ENCODE measurements around the gene IL1RL1.

IL1RL1 gene

GRCh38 chr2:102310964-102311640 lies at the start of gene IL1RL1:
Gene IL1RL1 (plus strand): TSS chr2:102311563. CDS start chr2:102338265, 26,702 bp downstream.
- DNase-seq, result no peak

GRCh38 chr2:102262216-102263129 lies 48.9 kb upstream of the IL1RL1 start:
- DNase-seq, result no peak

GRCh38 chr2:102264952-102265351 lies 46.4 kb upstream of the IL1RL1 start:
- no peak for DNase-seq

- DNase-seq, result no peak
These were observed 45.2 kb upstream of the IL1RL1 start for GRCh38 chr2:102266204-102266603.

- DNase-seq, result no peak
These were observed 43.6 kb upstream of the IL1RL1 start for GRCh38 chr2:102267774-102268173.

GRCh38 chr2:102268510-102269199 lies 42.7 kb upstream of the IL1RL1 start:
- DNase-seq, result no peak

GRCh38 chr2:102269200-102269524 lies 42.2 kb upstream of the IL1RL1 start:
- DNase-seq, result no peak

- peak; percentile 30 for DNase-seq
These were observed 39.5 kb upstream of the IL1RL1 start for GRCh38 chr2:102271844-102272243.

GRCh38 chr2:102273619-102274211 lies 37.6 kb upstream of the IL1RL1 start:
- no peak for DNase-seq

GRCh38 chr2:102276549-102277201 lies 34.7 kb upstream of the IL1RL1 start:
- no peak for DNase-seq

- no peak for DNase-seq
These were observed 34.1 kb upstream of the IL1RL1 start for GRCh38 chr2:102277202-102277700.

GRCh38 chr2:102278720-102279390 lies 32.5 kb upstream of the IL1RL1 start:
- DNase-seq, result no peak

- DNase-seq, result no peak
These were observed 32.0 kb upstream of the IL1RL1 start for GRCh38 chr2:102279391-102279735.

- DNase-seq, result no peak
These were observed 28.7 kb upstream of the IL1RL1 start for GRCh38 chr2:102282678-102283091.

- DNase-seq, result no peak
These were observed 27.4 kb upstream of the IL1RL1 start for GRCh38 chr2:102283996-102284395.

GRCh38 chr2:102284611-102285010 lies 26.8 kb upstream of the IL1RL1 start:
- no peak for DNase-seq

- no peak for DNase-seq
These were observed 26.0 kb upstream of the IL1RL1 start for GRCh38 chr2:102285368-102285767.

- DNase-seq, result no peak
These were observed 25.3 kb upstream of the IL1RL1 start for GRCh38 chr2:102286041-102286440.

- DNase-seq, result no peak
These were observed 22.2 kb upstream of the IL1RL1 start for GRCh38 chr2:102289129-102289528.

GRCh38 chr2:102290594-102290993 lies 20.8 kb upstream of the IL1RL1 start:
- DNase-seq, result no peak

- no peak for DNase-seq
These were observed 19.9 kb upstream of the IL1RL1 start for GRCh38 chr2:102291319-102292075.
